ENCODE data around the gene COL4A1.

DNA sequence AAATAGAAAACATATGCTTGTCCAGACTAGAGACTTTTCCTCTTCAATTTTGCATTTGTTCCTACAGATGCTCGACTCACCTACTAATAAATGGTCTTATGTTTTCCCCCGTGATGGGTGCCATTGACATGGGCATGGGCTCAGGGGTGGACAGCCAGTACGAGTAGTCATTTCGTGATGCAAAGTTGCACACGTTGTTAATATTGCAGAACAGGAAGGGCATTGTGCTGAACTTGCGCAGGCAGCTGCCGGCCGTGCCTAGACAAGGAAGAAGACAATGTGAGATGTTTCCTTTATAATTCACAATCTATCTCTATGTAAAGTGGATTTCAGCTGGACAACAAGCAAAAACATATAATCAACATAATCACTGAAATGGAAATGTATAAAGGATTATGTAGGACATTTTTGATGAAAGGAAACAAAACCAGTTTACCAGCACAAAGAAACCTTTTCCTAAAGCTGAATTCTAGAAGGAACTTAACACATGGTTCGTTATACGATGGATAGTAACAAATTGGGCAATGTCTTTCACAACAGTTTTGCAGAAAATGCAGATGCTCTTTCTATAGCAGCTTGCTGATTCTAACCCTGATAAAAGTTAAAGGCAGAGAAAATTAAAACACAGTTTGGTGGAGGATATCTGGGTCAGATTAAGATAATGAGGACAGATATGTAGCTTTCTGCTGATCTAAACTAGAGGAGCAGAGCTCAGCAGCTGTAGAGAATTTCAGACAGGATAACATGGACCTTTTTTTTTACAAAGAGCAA lies 145.7 kb downstream of the COL4A1 start:
- TF ChIP-seq, protein P1, sequence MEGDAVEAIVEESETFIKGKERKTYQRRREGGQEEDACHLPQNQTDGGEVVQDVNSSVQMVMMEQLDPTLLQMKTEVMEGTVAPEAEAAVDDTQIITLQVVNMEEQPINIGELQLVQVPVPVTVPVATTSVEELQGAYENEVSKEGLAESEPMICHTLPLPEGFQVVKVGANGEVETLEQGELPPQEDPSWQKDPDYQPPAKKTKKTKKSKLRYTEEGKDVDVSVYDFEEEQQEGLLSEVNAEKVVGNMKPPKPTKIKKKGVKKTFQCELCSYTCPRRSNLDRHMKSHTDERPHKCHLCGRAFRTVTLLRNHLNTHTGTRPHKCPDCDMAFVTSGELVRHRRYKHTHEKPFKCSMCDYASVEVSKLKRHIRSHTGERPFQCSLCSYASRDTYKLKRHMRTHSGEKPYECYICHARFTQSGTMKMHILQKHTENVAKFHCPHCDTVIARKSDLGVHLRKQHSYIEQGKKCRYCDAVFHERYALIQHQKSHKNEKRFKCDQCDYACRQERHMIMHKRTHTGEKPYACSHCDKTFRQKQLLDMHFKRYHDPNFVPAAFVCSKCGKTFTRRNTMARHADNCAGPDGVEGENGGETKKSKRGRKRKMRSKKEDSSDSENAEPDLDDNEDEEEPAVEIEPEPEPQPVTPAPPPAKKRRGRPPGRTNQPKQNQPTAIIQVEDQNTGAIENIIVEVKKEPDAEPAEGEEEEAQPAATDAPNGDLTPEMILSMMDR (IDR thresholded peaks at IDR 0.05; ENCODE audit: low read length), result no peak
- no peak for TF ChIP-seq EZH2 (IDR thresholded peaks at IDR 0.05; ENCODE audit: borderline replicate concordance, low read length)

All from OCI-LY1 (cell line).